H7 (cell line): Measurements from ENCODE around the gene SAMD10. TPM values are rescaled to one million over a fixed set of nuclear protein-coding genes. Genes with fewer than 3 reads are reported as not detected.
"Not testable (repeated sequence)": the region's sequence is repeated elsewhere in the genome, so short reads cannot be mapped to it uniquely, and the experiment has no call there.

Experiments used
- DNase-seq: peaks from one replicate; pipeline ENCODE4 v3.0.0; 2012
- H3K27me3 ChIP-seq: 2 replicates; pipeline ENCODE4 v1.6.0; 2011; ENCODE audit warnings: mild to moderate bottlenecking, low read length; ENCODE audit not compliant: control insufficient read depth, insufficient read depth
- H3K36me3 ChIP-seq: replicated peaks from 2 replicates; pipeline ENCODE4 v1.5.1; 2011; ENCODE audit warnings: low read length; ENCODE audit not compliant: control insufficient read depth, insufficient read depth
- H3K4me3 ChIP-seq: 2 replicates; pipeline ENCODE4 v1.5.1; 2011; ENCODE audit warnings: low read depth, mild to moderate bottlenecking, control low read depth, low read length, moderate library complexity; ENCODE audit not compliant: insufficient read depth
- total RNA-seq: library from RNA; depleted of rRNA; stranded (reverse); fragments of >200 nt; shearing (Covaris generic); gene quantifications from 2 replicates; pipeline ENCODE4 v1.2.3, GENCODE V29; 2014; rRNA removed

SAMD10 gene
- total RNA-seq: 3.8 and 5.7 TPM in 2 replicates

DNA sequence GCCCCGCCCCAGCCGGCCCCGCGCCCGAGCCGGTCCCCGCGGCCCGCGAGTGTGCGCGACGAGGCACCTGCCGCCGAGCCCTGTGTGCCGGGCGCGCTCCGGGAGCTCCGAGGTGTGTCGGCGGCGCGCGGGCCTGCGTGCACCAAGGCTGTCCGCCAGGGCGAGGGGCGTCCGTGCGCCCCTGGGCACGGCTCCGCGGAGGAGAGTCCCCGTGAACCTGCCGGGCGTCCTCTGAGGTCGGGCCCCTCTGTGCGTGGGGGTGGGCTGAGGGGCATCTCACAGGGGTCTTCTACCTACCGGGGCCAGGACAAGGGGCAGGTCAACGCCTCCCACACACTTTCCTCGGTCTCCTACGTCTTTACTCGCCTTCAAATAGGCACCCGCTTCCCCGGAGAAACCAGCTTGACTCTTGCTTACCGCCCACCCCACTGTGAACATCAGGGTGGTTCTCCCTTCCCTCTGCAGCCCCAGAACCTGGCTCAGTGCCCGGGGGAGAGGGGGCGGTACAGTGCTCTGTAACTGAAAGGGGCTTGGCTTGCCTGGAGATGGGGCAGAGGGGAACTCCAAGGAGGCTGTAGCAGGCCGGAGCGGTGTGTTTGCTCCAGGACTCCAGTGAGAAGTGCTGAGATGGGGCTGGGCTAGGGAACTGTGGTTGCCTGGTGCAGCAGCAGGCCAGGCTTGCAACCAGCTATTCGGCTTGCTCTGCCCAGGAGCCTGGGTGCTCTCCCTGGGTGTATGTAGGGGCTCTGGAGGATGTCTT is at the start of gene SAMD10:
Gene SAMD10, minus strand, starts transcription at position 86 of the 760 bp plus-strand sequence. CDS start 175 bp downstream, outside the sequence.
- peak; percentile 89 for DNase-seq
- Histone ChIP-seq H3K27me3 (peaks cover 8% of the 10 kb centered on the region; the same call in 1 of the 2 replicates), H3K36me3 (peaks cover 5% of the 10 kb centered on the region), H3K4me3 (peak within 1 kb of the TSS; percentile 80)

DNA sequence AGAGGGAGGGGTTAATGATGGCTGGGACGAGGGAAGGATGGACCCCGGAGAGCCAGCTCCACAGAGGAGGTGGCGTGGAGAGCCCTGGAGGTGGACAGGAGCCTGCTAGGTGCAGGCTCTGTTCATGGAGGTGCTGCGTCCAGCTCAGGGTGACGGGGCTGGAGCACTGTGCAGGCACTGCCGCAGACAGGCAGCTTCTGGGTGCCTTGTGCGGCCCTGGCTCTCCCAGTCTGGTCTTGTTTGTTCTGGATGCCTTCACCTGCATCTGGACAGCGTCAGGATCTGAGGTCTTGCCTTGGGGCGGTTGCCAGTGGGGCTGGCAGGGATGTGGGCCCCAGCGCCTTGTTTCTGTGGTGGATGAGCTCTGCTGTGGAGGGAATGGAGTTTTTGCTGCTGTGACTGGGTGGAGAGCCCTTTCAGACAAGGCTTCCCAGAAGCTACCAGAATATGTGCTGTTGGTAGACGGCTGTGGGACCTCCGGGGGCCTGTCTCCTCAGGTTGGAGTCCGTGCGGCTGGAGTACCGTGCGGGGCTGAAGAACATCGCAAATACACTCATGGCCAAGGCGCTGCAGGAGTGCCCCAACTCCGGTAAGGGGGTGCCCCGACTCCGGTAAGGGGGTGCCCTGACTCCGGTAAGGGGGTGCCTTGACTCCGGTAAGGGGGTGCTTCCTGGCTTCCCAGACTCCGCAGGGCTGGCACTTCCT is 48.7 kb upstream of the SAMD10 start:
- Histone ChIP-seq H3K36me3 (peaks cover 36% of the 10 kb centered on the region), H3K27me3 (no peaks in the 10 kb centered on the region), H3K4me3 (no peak overlapping the region)
- DNase-seq: no peak

DNA sequence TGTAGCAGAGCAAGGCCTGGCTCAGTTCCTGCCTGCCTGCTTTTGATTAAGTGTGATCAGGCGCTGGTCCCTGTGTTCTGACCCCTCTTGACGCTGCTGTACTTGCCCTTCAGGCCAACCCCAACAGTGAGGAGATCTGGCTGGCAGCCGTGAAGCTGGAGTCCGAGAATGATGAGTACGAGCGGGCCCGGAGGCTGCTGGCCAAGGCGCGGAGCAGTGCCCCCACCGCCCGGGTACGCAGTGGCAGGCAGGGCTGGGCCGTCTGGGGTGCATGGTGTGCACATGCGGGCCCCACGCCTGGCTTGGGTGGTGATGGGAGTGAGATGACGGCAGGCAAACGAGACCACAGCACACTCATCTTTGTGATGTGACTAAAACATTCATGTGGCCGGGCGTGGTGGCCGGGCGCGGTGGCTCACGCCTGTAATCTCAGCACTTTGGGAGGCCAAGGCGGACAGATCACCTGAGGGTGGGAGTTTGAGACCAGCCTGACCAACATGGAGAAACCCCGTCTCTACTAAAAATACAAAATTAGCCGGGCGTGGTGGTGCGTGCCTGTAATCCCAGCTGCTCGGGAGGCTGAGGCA is 46.5 kb upstream of the SAMD10 start:
- DNase-seq: no peak
- H3K36me3 ChIP-seq: peaks cover 33% of the 10 kb centered on the region
- H3K27me3 ChIP-seq: no peaks in the 10 kb centered on the region
- no peak overlapping the region for H3K4me3 ChIP-seq

DNA sequence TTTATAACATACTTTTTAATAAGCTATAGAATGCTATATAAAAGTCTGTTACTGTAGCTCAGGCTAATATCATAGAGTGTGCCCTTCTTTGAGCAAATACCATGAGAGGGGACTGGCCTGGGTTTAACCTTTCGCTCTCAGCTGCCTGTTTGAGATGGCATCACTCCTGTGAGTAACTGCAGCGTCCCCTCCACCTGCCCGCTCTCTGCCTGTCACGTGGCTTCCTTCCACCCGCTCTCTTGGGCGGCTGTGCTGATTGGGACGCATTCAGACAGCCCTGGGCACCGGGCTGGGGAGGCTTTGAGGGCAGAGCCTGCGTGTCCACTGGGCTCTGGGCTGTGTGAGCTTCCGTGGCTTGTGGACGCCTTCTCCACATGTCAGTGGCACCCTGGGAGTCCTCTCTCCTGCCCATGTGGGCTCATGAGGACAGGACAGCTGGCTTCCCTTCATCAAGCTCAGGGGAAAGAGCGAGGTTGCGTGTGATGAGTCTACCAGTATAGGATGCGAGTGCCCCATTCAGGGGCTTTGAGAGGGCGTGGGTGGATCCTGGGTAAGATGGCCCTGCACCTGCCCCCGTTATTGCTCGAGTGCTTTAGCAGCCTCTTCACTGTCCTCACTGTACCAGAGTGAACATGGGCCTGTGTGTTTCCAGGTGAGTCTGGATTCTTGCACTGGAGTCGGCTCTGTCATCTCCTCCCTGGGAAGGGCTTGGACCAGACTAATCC is 45.8 kb upstream of the SAMD10 start:
- no peak overlapping the region for H3K4me3 ChIP-seq
- peaks cover 33% of the 10 kb centered on the region for H3K36me3 ChIP-seq
- no peak for DNase-seq
- H3K27me3 ChIP-seq: no peaks in the 10 kb centered on the region

DNA sequence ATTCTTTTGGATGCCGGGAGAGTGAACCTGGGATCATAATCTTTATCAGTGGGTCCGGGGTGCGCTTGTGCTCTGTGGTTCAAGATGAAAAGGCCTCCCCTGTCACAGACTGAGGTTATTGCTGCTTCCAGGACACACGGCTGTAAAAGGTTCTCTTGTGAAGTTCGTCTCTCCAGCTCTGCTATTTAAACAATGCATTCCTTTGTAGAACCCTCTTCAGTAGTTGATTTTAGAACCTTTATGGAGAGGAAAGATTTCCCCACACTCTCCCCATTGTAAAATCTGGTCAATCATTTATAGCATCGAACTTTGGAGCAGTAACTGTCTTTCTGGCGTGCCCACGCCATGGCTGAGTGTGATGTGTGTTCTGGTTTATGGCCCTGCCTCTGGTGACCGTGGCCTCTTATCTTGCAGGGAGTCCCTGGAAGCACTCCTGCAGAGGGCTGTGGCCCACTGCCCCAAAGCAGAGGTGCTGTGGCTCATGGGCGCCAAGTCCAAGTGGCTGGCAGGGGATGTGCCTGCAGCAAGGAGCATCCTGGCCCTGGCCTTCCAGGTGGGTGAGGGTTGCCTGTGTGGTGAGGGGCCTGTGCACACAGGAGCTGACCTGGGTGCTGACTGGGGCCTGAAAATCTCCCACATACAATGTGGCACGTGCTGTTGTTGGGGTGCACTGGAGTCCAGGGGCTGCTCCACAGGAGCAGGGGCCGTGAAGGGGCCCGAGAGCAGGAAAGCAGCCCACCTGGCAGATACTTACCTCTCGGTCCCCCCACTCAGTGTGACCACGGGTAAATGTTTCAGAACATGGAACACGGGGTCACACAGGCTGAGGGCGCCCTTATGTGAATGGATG is 44.9 kb upstream of the SAMD10 start:
- peaks cover 37% of the 10 kb centered on the region for H3K36me3 ChIP-seq
- no peak for DNase-seq
- H3K4me3 ChIP-seq: no peak overlapping the region
- H3K27me3 ChIP-seq: no peaks in the 10 kb centered on the region

DNA sequence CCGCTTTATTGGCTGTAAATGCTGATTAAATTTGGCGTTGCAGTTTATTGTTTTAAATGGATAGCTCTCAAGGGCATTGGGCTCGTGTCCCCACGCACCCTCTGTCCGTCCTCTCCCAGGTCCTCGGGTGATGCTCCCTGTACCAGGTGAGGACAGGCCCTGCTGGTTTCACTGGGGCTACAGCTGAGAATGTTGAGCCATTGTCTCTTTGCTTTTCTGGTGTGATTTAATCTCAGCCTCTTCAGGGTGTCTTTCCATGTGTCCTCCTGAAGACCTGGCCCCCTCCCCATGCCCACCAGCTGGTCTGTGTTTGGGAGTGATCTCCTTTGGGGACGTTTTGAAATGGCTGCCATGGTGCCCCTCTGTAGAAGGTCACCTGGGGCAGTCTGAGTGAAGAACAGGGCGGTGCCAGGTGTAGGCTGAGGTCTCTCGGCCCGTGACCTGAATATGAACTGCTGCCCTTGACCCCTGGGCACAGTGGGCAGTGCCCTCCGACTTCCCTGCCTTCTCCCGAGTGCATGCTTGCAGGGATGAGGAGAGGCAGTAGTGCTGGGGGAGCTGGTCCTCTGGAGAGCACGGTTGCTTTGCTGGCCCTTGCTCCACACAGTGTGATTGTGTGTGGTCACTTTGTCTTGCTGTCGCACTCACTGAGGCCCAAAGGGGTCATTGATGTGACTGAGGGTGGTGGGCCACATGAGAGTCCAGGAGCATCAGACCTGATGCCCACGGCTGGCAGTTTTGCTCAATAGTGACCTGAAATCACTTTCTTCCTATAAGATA is 44.1 kb upstream of the SAMD10 start:
- no peak for DNase-seq
- no peaks in the 10 kb centered on the region for H3K27me3 ChIP-seq
- H3K36me3 ChIP-seq: peaks cover 35% of the 10 kb centered on the region
- H3K4me3 ChIP-seq: no peak overlapping the region

DNA sequence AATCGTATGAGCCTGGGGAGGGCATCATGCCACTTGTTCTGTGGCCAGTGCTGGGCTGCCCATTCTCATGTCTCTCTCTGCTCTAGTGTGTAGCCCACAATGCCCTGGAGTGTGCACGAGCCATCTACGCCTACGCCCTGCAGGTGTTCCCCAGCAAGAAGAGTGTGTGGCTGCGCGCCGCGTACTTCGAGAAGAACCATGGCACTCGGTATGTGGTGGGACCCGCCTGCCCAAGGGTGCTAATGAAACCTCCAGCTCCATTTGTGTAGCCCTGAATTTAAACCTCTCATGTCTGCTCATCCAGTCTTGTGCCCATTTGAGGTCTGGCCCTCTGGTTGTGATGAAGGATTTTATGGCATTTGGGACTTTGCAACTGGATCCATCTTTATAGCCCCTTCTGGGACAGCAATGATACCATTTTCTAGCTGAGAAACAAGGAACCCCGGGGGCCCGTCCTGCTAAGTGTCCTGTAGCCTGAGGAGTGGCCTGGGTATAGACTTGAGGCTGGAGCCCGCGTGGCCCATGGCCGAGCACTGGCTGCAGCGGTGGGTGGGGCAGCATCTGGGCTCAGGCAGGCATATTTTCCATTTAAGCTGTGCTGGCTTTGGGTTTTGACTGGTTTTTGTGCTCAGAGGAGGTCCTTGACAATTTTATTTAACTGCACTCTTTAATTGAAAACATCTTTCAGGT is 43.4 kb upstream of the SAMD10 start:
- no peak for DNase-seq
- no peak overlapping the region for H3K4me3 ChIP-seq
- H3K27me3 ChIP-seq: no peaks in the 10 kb centered on the region
- H3K36me3 ChIP-seq: peaks cover 32% of the 10 kb centered on the region

DNA sequence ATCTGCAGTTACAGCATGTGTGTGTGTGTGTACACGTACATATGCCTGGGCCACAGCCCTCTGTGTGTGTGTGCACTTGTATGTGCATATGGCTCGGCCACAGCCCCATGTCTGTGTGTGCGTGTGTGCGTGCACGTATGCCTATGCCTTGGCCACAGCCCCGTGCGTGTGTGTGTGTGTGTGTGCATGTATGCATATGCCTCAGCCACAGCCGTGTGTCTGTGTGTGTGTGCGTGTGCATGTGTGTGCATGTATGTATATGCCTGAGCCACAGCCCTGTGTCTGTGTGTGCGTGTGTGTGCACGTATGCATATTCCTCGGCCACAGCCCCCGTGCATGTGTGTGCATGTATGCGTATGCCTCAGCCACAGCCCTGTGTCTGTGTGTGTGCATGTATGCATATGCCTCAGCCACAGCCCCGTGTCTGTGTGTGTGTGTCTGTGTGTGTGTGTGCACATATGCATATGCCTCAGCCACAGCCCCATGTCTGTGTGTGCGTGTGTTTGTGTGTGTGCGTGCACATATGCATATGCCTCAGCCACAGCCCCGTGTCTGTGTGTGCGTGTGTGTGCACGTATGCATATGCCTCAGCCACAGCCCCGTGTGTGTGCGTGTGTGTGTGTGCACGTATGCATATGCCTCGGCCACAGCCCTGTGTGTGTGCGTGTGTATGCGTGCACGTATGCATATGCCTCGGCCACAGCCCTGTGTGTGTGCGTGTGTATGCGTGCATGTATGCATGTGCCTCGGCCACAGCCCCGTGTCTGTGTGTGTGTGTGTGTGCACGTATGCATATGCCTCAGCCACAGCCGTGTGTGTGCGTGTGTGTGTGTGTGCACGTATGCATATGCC is 41.9 kb upstream of the SAMD10 start:
- peaks cover 26% of the 10 kb centered on the region for H3K36me3 ChIP-seq
- DNase-seq: no peak
- no peak overlapping the region for H3K4me3 ChIP-seq
- H3K27me3 ChIP-seq: no peaks in the 10 kb centered on the region

DNA sequence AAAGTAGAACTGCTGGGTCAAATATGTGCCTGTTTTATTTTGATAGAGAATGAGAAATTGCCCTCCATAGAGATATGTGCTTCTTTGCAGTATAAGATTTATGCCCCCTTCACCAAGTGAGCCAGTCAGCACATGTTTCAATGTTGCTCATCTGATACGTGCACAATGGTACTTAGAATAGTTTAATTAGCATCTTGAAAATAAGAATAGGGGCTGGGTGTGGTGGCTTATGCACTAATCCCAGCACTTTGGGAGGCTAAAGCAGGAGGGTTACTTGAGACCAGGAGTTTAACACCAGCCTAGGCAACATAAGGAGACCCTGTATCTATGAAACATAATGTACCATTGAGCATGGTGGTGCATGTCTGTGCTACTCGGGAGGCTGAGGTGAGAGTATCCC is 36.2 kb upstream of the SAMD10 start:
- Histone ChIP-seq H3K4me3 (no peak overlapping the region), H3K27me3 (no peaks in the 10 kb centered on the region), H3K36me3 (peaks cover 25% of the 10 kb centered on the region)
- DNase-seq: no peak

DNA sequence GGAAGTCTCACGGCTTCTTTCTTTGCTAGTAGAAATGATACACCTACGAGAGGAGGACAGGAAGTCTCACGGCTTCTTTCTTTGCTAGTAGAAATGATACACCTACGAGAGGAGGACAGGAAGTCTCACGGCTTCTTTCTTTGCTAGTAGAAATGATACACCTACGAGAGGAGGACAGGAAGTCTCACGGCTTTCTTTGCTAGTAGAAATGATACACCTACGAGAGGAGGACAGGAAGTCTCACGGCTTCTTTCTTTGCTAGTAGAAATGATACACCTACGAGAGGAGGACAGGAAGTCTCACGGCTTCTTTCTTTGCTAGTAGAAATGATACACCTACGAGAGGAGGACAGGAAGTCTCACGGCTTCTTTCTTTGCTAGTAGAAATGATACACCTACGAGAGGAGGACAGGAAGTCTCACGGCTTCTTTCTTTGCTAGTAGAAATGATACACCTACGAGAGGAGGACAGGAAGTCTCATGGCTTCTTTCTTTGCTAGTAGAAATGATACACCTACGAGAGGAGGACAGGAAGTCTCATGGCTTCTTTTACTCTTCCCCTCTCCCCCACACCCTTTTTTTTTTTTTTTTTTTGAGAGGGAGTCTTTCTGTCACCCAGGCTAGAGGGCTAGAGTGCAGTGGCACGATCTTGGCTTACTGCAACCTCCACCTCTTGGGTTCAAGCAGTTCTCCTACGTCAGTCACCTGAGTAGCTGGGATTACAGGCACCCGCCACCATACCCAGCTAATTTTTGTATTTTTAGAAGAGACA is 33.1 kb upstream of the SAMD10 start:
- not testable (repeated sequence) for H3K4me3 ChIP-seq, DNase-seq, H3K27me3 ChIP-seq
- peaks cover 26% of the 10 kb centered on the region for H3K36me3 ChIP-seq

DNA sequence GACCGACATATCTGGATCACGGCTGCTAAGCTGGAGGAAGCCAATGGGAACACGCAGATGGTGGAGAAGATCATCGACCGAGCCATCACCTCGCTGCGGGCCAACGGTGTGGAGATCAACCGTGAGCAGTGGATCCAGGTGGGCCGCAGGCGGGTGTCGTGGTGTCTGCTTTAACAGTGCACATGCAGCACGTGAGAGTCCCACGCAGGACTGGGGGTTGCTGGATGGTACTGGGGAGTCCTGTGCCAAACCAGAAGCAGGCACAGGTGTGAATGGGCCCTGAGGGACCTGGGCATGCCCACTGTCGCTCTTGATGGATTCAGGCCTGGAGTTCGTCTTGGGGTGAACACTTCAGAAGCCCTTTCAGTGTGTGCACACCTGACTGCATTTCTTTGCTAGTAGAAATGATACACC is 31.9 kb upstream of the SAMD10 start:
- no peaks in the 10 kb centered on the region for H3K27me3 ChIP-seq
- H3K4me3 ChIP-seq: no peak overlapping the region
- DNase-seq: no peak
- peaks cover 25% of the 10 kb centered on the region for H3K36me3 ChIP-seq
